T47D (cell line): ENCODE measurements around the gene ZNF771.

Experiments
- DNase-seq, 2 experiments: peaks; one replicate each; pipeline versions ENCODE4 v3.0.0 to v3.0.0-alpha.2; 2011 to 2012; ENCODE audit warnings: low read depth in 1 of 2, low spot score in 1 of 2
- JUND ChIP-seq: IDR thresholded peaks from 2 replicates; pipeline ENCODE4 v1.6.1; 2012; ENCODE audit warnings: low read depth
- in situ Hi-C: cut with HindIII; loops from 2 replicates; pipeline ENCODE4 v1.10.0; 2016; ENCODE audit warnings: low sequenced_read_pairs, low pct_unique_long_range_greater_than_20kb

ZNF771 gene

DNA sequence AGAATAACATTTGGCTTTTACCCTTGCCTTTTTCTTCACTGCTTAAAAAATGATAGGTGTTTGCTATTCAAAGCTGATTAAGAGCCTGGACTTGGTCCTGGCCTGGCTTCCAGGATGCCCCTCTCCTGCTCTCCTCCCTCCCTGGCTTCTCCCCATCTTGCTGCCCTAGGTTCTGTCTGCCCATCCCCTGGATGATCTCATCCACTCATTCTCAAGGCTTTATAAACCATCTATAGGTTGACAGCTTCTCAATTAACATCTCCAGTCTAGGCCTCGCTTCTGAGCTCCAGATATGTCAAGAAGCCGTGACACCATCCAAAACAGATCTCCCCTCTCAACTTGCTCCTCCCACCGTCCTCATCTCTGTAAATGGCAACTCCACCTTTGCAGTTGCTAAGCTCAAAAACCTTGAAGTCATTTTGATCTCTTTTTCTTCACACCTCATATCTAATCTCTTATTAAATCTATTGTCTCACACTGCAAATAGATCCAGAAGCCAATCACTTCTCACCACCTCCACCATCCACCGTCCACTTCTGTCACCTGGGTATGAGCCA, 8.7 kb downstream of the ZNF771 start:
- in situ Hi-C loops = no loop called here

DNA sequence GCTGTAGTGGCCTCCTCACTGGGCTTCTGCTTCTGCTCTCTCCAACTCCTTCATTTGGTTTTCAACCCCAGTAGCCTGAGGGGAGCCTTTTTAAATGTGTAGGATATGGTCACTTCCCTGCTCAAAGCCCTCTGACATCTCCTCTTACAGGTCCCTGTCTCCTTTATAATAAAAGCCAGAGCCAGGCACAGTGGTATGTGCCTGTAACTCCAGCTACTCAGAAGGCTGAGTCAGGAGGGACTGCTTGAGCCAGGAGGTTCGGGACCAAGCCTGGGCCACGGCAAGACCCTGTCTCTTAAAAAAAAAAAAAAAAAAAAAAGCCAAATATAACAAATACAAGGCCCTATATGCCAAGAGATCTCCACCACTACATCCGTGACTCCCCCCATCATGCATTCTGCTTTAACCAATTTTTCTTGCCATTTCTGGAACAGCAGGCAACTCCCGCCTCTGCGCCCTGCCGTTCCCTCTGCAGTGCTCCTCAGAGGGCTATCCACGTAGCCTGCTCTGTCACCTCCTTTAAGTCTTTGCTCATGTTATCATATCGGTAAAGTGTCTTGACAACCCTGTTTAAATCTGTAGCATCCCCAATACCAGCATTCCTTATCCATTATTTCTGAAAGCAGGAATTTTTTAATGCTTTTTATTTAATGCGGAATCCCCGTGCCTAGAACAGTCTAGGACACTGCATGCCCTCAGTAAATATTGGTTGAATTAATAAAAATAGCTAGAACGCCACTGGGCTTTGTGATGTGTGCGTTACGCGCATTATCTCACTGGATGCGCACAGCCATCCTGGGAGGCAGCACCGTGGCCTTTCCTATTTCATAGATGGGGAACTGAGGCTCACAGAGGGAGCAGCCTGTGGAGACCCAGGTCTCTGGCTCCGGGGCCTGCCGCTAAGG, 9.5 kb downstream of the ZNF771 start:
- in situ Hi-C loops = no loop called here
- TF ChIP-seq JUND = no peak
- no peak for DNase-seq

More for the DNA sequence above, 8.7 kb downstream of the ZNF771 start:
- TF ChIP-seq JUND = no peak
- DNase-seq = no peak

DNA sequence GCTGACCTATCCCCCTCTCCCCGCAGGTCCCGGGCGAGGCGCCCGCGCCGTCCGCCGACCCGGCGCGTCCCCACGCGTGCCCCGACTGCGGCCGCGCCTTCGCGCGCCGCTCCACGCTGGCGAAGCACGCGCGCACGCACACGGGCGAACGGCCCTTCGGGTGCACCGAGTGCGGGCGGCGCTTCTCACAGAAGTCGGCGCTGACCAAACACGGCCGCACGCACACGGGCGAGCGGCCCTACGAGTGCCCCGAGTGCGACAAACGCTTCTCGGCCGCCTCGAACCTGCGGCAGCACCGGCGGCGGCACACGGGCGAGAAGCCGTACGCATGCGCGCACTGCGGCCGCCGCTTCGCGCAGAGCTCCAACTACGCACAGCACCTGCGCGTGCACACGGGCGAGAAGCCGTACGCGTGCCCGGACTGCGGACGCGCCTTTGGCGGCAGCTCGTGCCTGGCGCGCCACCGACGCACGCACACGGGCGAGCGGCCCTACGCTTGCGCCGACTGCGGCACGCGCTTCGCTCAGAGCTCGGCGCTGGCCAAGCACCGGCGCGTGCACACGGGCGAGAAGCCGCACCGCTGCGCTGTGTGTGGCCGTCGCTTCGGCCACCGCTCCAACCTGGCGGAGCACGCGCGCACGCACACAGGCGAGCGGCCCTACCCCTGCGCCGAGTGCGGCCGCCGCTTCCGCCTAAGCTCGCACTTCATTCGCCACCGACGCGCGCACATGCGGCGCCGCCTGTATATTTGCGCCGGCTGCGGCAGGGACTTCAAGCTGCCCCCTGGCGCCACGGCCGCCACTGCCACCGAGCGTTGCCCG, 10.3 kb downstream of the ZNF771 start:
- DNase-seq = peak; percentile 88 to 96
- in situ Hi-C loops = no loop called here

DNA sequence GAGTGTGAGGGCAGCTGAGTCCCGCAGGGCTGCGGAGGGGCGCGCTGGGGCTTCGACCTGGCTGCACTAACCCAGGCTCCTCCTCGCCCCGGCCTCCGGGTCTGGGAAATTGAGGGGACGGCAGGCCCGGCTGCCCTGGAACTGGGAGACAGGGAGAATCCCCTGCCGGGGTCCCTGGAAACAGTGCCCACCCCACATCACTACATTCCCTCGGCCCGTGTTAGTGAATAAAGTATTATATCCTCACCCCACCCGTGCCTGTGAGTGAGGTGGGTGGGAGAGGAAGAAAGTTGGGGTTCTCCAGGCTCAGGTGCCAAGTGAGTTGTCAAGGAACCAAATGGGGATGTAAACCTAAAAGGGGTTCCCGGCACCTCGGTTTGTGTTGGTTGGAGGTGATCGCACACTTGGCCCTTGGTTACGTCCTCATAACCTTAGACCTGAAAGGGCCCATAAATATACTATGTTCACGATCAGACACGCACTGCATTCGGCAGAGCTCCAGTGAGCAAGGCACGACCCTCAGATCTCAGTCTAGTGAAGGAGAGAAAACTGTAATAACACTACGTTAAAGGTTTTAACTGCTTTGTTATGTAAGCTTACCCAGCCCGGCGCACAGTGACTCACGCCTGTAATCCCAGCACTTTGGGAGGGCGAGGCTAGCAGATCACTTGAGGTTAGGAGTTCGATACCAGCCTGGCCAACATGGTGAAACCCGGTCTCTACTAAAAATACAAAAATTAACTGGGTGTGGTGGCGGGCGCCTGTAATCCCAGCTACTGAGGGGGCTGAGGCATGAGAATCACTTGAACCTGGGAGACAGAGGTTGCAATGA, 11.2 kb downstream of the ZNF771 start:
- in situ Hi-C loops = no loop called here
- no peak for TF ChIP-seq JUND
- no peak for DNase-seq

More for the DNA sequence above, 10.3 kb downstream of the ZNF771 start:
- no peak for TF ChIP-seq JUND

DNA sequence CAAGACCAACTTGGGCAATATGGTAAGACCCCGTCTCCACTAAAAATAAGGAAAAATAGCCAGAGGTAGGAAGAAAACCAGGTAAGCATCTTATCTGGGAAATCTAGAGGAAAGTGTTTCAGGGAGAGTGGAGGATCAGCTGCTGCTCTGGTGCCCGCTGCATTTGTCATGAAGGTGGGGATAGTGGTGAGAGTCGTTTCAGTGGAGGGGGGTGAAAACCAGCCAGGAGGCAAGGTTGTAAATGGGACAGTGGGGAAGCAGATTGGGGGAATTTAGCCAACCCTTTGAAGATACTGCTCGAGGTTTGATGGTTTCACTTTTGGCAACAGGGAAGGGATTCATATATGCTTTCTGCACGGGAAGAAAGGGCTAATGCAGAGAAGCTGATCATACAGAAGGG, 13.6 kb downstream of the ZNF771 start:
- TF ChIP-seq JUND = no peak
- in situ Hi-C loops = no loop called here
- no peak for DNase-seq

DNA sequence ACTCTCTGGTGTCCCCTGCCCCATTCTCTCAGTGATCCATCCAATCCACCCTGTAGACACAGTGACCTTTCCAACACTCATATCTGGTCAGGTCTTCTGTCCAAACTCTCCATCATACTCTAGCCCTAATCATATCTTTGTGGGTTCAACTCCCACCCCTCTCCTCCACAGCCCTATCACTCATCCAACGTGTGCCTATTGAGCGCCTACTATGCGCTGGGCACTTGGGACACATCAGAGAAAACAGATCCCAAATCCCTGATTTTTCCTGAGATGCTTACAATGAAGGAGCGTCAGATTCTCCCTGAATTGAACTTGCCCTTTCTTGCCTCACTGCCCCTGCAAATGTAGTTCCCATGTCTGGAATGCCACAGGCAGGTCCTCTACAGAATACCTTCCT, 20.6 kb downstream of the ZNF771 start:
- no peak for DNase-seq
- in situ Hi-C loops = loop anchor here (25.0 kb wide), 1 partner anchor 209 kb away; no protein-coding TSS in a partner anchor
- no peak for TF ChIP-seq JUND

DNA sequence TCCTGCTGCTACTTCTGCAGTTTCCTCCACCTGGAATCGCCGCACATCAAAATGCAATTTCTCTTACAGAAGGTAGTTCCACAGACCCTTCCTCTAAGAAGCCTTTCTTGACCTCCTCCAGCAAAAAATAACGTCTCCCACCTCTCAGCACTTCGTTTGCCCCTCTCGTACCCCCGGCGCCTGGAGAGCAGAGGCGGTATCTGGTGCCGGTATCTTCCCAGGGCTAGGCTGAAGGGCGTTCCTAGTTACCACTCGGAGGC, 21.9 kb downstream of the ZNF771 start:
- in situ Hi-C loops = loop anchor here (25.0 kb wide), 1 partner anchor 208 kb away; no protein-coding TSS in a partner anchor

DNA sequence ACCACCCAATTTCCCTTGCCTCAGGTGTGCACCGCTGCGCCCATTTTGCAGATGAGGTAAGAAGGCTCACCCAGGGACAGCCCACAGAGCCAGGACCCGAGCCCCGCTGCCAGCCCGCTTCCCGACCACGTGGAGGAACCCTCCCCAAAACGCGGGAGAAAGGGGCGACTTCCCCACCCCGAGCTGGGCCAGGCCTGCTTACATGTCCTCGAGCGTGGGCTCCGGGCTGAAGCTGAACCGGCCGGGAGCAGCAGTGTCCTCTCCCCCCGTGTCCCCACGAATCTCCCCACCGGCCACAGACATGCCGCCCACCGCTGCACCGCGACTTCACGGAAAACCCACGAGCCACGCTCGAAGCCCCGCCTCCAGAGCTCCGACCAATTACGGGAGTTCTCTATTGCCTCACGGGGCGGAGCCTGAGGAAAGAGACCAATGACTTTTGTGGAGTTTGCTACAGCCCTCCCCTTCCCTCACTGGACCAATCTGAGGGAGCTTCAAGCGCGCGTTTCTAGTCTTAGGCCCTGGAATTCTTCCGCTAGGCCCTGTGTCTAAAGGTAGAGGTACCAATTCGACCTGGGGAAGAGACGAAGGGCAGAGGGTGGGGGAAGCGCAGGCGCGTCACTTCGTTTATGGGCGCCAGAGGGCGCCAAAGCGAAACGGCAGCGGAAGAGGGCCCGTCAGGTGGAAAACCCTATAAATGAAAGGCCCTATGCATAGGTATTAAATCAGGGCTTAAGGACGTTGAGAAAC, 22.4 kb downstream of the ZNF771 start, which contains the start of gene DCTPP1:
TSS of gene DCTPP1 (minus strand) at position 353 of the 750 bp plus-strand sequence. CDS start at position 303, 50 bp downstream.
- peak; percentile 95 to 100 for DNase-seq
- in situ Hi-C loops = loop anchor here (25.0 kb wide), 1 partner anchor 207 kb away; no protein-coding TSS in a partner anchor
- TF ChIP-seq JUND = no peak

More for the DNA sequence above, 21.9 kb downstream of the ZNF771 start:
- no peak for DNase-seq
- no peak for TF ChIP-seq JUND

DNA sequence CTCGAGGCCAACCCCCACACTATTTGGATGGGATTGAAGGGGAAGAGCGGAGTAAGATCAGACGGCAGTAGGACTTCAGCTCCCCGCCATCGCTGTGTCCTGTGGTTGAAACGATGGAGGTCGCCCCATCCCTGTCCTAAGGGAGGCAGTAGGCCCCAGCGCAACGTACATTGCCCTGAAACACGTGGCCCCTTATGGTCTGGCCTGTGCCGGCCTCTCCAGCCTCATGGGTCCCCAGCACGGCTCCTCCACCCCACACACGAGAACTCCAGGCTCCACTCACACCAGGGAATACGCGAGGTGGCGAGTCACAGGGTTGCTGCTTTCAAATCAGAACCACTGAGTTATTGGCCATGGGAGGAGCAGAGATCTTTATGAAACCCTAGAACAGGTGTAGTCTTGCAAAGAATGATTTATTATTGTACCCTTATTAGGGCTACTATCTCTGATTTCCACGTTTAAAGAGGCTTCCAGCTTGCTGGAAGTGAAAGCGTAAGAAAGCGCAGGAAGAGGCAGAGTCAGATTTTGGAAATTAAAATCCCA, 23.1 kb downstream of the ZNF771 start:
- no peak for TF ChIP-seq JUND
- no peak for DNase-seq
- in situ Hi-C loops = loop anchor here (25.0 kb wide), 1 partner anchor 207 kb away; no protein-coding TSS in a partner anchor

DNA sequence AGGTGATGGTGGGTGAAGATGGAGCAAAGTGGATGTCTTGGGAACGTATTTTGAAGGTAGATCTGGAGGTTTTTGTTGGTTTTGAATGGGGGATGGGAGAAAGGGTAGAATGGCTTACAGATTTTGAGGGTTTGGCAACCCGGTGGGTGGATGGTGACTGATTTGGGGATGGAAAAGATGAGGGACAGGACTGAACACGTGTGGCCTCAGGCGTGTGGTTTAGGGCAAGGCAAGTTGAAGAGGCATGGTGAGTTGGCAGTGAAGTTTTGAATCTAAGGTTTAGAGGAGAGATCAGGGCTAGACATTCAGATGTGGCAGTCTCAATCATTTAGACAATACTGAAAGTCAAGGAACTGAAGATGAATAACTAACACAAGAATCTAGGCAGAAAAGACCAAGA, 27.4 kb downstream of the ZNF771 start:
- TF ChIP-seq JUND = no peak
- in situ Hi-C loops = loop anchor here (25.0 kb wide), 1 partner anchor 202 kb away; no protein-coding TSS in a partner anchor
- no peak for DNase-seq
